ENCODE results near the gene WDR46.

The WDR46 gene

GRCh38 chr6:33236328-33236727 lies 52.7 kb downstream of the WDR46 start:
- Histone ChIP-seq H4K20me1 (ENCODE audit: insufficient read depth, low read length) (no peaks in the 10 kb centered on the region), H3K9me2 (ENCODE audit: low read depth, low read length) (no peaks in the 10 kb centered on the region), H3F3A (ENCODE audit: insufficient read depth, low read length) (no peaks in the 10 kb centered on the region), H3K36me3 (ENCODE audit: insufficient read depth, low read length) (no peaks in the 10 kb centered on the region), H3K27ac (ENCODE audit: low read depth, low read length, poor library complexity, severe bottlenecking) (no peak overlapping the region), H2AFZ (ENCODE audit: low read length) (no peak overlapping the region), H3K9ac (ENCODE audit: low read length) (no peak overlapping the region), H3K79me2 (ENCODE audit: insufficient read depth, low read length) (no peaks in the 10 kb centered on the region), H3K27me3 (ENCODE audit: insufficient read depth, low read length) (peaks cover 4% of the 10 kb centered on the region; the same call in 1 of the 2 replicates), H3K4me1 (ENCODE audit: insufficient read depth, low read length, severe bottlenecking) (no peaks in the 10 kb centered on the region), H3K9me3 (ENCODE audit: low read length) (no peaks in the 10 kb centered on the region), H3K4me3 (ENCODE audit: low read depth, low read length, poor library complexity, severe bottlenecking) (no peak overlapping the region), H3K4me2 (ENCODE audit: low read length) (no peak overlapping the region)
- TF ChIP-seq CTCF (IDR thresholded peaks at IDR 0.05; ENCODE audit: low read length) (no peak), EZH2 (IDR thresholded peaks at IDR 0.05; ENCODE audit: borderline replicate concordance, low read length) (no peak)

GRCh38 chr6:33235221-33235634 lies 53.8 kb downstream of the WDR46 start:
- H3F3A ChIP-seq (ENCODE audit: insufficient read depth, low read length): no peaks in the 10 kb centered on the region
- H3K79me2 ChIP-seq (ENCODE audit: insufficient read depth, low read length): no peaks in the 10 kb centered on the region
- no peak overlapping the region for H3K4me2 ChIP-seq (ENCODE audit: low read length)

More at GRCh38 chr6:33235221-33235634, 53.8 kb downstream of the WDR46 start:
- H2AFZ ChIP-seq (ENCODE audit: low read length): no peak overlapping the region
- H3K4me3 ChIP-seq (ENCODE audit: low read depth, low read length, poor library complexity, severe bottlenecking): no peak overlapping the region
- no peak for TF ChIP-seq CTCF (IDR thresholded peaks at IDR 0.05; ENCODE audit: low read length)
- no peak for TF ChIP-seq EZH2 (IDR thresholded peaks at IDR 0.05; ENCODE audit: borderline replicate concordance, low read length)
- no peak overlapping the region for H3K27ac ChIP-seq (ENCODE audit: low read depth, low read length, poor library complexity, severe bottlenecking)
- no peak overlapping the region for H3K9ac ChIP-seq (ENCODE audit: low read length)
- no peaks in the 10 kb centered on the region for H4K20me1 ChIP-seq (ENCODE audit: insufficient read depth, low read length)
- H3K27me3 ChIP-seq (ENCODE audit: insufficient read depth, low read length): peaks cover 4% of the 10 kb centered on the region; the same call in 1 of the 2 replicates
- no peaks in the 10 kb centered on the region for H3K36me3 ChIP-seq (ENCODE audit: insufficient read depth, low read length)
- H3K9me2 ChIP-seq (ENCODE audit: low read depth, low read length): no peaks in the 10 kb centered on the region
- H3K9me3 ChIP-seq (ENCODE audit: low read length): no peaks in the 10 kb centered on the region
- H3K4me1 ChIP-seq (ENCODE audit: insufficient read depth, low read length, severe bottlenecking): no peaks in the 10 kb centered on the region
